ENCODE results near the gene PITPNM2.

PITPNM2 gene

GRCh38 chr12:123164222-123164621 lies 13.3 kb upstream of the PITPNM2 start:
- no peaks in the 10 kb centered on the region for H3K79me2 ChIP-seq (ENCODE audit: insufficient read depth, low read length)
- H3K4me3 ChIP-seq (ENCODE audit: low read length, poor library complexity, severe bottlenecking) = no peak overlapping the region
- H3K4me1 ChIP-seq (ENCODE audit: insufficient read depth, low read length, poor library complexity, severe bottlenecking) = no peaks in the 10 kb centered on the region
- H3K27me3 ChIP-seq (ENCODE audit: insufficient read depth, low read length, poor library complexity, severe bottlenecking) = no peaks in the 10 kb centered on the region
- H4K20me1 ChIP-seq (ENCODE audit: insufficient read depth, low read length, poor library complexity, severe bottlenecking) = no peaks in the 10 kb centered on the region
- H3K9ac ChIP-seq (ENCODE audit: low read depth, low read length, poor library complexity, severe bottlenecking) = no peak overlapping the region
- H3K4me2 ChIP-seq (ENCODE audit: low read depth, low read length, poor library complexity, severe bottlenecking) = no peak overlapping the region
- peaks cover 79% of the 10 kb centered on the region for H3K36me3 ChIP-seq (ENCODE audit: insufficient read depth, low read length)
- no peaks in the 10 kb centered on the region for H3F3A ChIP-seq (ENCODE audit: low read depth)
- no peaks in the 10 kb centered on the region for H3K9me2 ChIP-seq (replicated peaks; ENCODE audit: low read depth, low read length)
- H3K9me3 ChIP-seq (ENCODE audit: insufficient read depth, low read depth, low read length) = no peaks in the 10 kb centered on the region
- TF ChIP-seq EZH2phosphoT487 (IDR thresholded peaks at IDR 0.05; ENCODE audit: borderline replicate concordance) = no peak
- TF ChIP-seq CTCF (conservative IDR thresholded peaks at IDR 0.05; ENCODE audit: low read length) = no peak
- no peak overlapping the region for H2AFZ ChIP-seq (ENCODE audit: low read length)

GRCh38 chr12:123163227-123163626 lies 12.3 kb upstream of the PITPNM2 start:
- H2AFZ ChIP-seq (ENCODE audit: low read length) = no peak overlapping the region

GRCh38 chr12:123160801-123161487 lies 10.1 kb upstream of the PITPNM2 start:
- no peaks in the 10 kb centered on the region for H3K27me3 ChIP-seq (ENCODE audit: insufficient read depth, low read length, poor library complexity, severe bottlenecking)
- no peak overlapping the region for H3K9ac ChIP-seq (ENCODE audit: low read depth, low read length, poor library complexity, severe bottlenecking)
- H2AFZ ChIP-seq (ENCODE audit: low read length) = no peak overlapping the region
- no peak overlapping the region for H3K4me2 ChIP-seq (ENCODE audit: low read depth, low read length, poor library complexity, severe bottlenecking)
- peaks cover 77% of the 10 kb centered on the region for H3K36me3 ChIP-seq (ENCODE audit: insufficient read depth, low read length)
- H3F3A ChIP-seq (ENCODE audit: low read depth) = no peaks in the 10 kb centered on the region
- TF ChIP-seq CTCF (conservative IDR thresholded peaks at IDR 0.05; ENCODE audit: low read length) = no peak
- TF ChIP-seq EZH2phosphoT487 (IDR thresholded peaks at IDR 0.05; ENCODE audit: borderline replicate concordance) = no peak
- no peaks in the 10 kb centered on the region for H3K9me2 ChIP-seq (replicated peaks; ENCODE audit: low read depth, low read length)
- no peaks in the 10 kb centered on the region for H3K9me3 ChIP-seq (ENCODE audit: insufficient read depth, low read depth, low read length)
- H3K4me3 ChIP-seq (ENCODE audit: low read length, poor library complexity, severe bottlenecking) = no peak overlapping the region
- H3K79me2 ChIP-seq (ENCODE audit: insufficient read depth, low read length) = no peaks in the 10 kb centered on the region
- H4K20me1 ChIP-seq (ENCODE audit: insufficient read depth, low read length, poor library complexity, severe bottlenecking) = no peaks in the 10 kb centered on the region
- no peaks in the 10 kb centered on the region for H3K4me1 ChIP-seq (ENCODE audit: insufficient read depth, low read length, poor library complexity, severe bottlenecking)

More at GRCh38 chr12:123163227-123163626, 12.3 kb upstream of the PITPNM2 start:
- Histone ChIP-seq H3K36me3 (ENCODE audit: insufficient read depth, low read length) (peaks cover 80% of the 10 kb centered on the region), H3K9me3 (ENCODE audit: insufficient read depth, low read depth, low read length) (no peaks in the 10 kb centered on the region), H3K27me3 (ENCODE audit: insufficient read depth, low read length, poor library complexity, severe bottlenecking) (no peaks in the 10 kb centered on the region), H3F3A (ENCODE audit: low read depth) (no peaks in the 10 kb centered on the region), H3K4me2 (ENCODE audit: low read depth, low read length, poor library complexity, severe bottlenecking) (no peak overlapping the region), H4K20me1 (ENCODE audit: insufficient read depth, low read length, poor library complexity, severe bottlenecking) (no peaks in the 10 kb centered on the region), H3K79me2 (ENCODE audit: insufficient read depth, low read length) (no peaks in the 10 kb centered on the region), H3K9ac (ENCODE audit: low read depth, low read length, poor library complexity, severe bottlenecking) (no peak overlapping the region), H3K9me2 (replicated peaks; ENCODE audit: low read depth, low read length) (no peaks in the 10 kb centered on the region), H3K4me1 (ENCODE audit: insufficient read depth, low read length, poor library complexity, severe bottlenecking) (no peaks in the 10 kb centered on the region), H3K4me3 (ENCODE audit: low read length, poor library complexity, severe bottlenecking) (no peak overlapping the region)
- TF ChIP-seq CTCF (conservative IDR thresholded peaks at IDR 0.05; ENCODE audit: low read length) (no peak), EZH2phosphoT487 (IDR thresholded peaks at IDR 0.05; ENCODE audit: borderline replicate concordance) (no peak)
